HL-60 (cell line): ENCODE results near the gene BTBD9.

Experiments used
- DNase-seq, 2 experiments: peaks; one replicate each; pipeline ENCODE4 v3.0.0-alpha.2; 2010 to 2020; ENCODE audit warnings: low read depth in 1 of 2, low spot score in 1 of 2
- H3K27ac ChIP-seq: fragments of 250-450 bp; sonication (Bioruptor Pico); replicated peaks from 2 replicates; pipeline ENCODE4 v1.5.1; 2020; ENCODE audit warnings: mild to moderate bottlenecking, moderate library complexity
- H3K27me3 ChIP-seq: fragments of 250-450 bp; sonication (Bioruptor Pico); 2 replicates; pipeline ENCODE4 v1.5.1; 2021; ENCODE audit warnings: mild to moderate bottlenecking, moderate library complexity; ENCODE audit not compliant: insufficient read depth, poor library complexity, severe bottlenecking
- H3K4me3 ChIP-seq: replicated peaks from 2 replicates; pipeline ENCODE4 v1.5.1; 2011; ENCODE audit warnings: mild to moderate bottlenecking, control low read depth, low read length; ENCODE audit not compliant: insufficient read depth
- CTCF ChIP-seq: IDR thresholded peaks from one replicate; pipeline ENCODE4 v1.5.1; 2011; ENCODE audit warnings: low read length, control low read depth, inconsistent platforms; ENCODE audit not compliant: insufficient read depth
- GABPA ChIP-seq: IDR thresholded peaks from 2 replicates; pipeline ENCODE4 v1.6.1; 2012; ENCODE audit warnings: low read depth
- POLR2AphosphoS5 ChIP-seq: IDR thresholded peaks from 2 replicates; pipeline ENCODE4 v1.6.1; 2012; ENCODE audit warnings: low read depth
- SPI1 ChIP-seq: IDR thresholded peaks from 2 replicates; pipeline ENCODE4 v1.6.1; 2012; ENCODE audit warnings: low read depth, mild to moderate bottlenecking, borderline replicate concordance
- TF ChIP-seq, protein P1 (sequence below): IDR thresholded peaks from 2 replicates; pipeline ENCODE4 v1.6.1; 2012; ENCODE audit warnings: low read depth; ENCODE audit not compliant: insufficient replicate concordance

BTBD9 gene

DNA sequence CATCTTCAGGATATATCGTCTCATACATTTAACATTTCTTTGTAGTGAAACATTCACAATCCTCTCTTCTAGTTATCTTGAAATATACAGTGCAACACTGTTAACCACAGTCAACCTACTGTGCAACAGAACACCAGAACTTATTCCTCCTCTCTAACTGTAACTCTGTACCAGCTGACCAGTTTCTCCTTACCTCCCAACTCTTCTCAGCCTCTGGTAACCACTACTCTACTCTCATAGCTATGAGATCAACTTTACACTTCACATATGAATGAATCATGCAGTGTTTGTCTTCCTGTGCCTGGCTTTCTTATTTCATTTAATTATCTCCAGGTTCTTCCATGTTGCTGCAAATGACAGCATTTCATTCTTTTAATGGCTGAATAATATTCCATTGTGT is 337.6 kb downstream of the BTBD9 start:
- H3K4me3 ChIP-seq = no peak overlapping the region
- TF ChIP-seq SPI1 (no peak), GABPA (no peak), POLR2AphosphoS5 (no peak), CTCF (no peak)
- TF ChIP-seq, protein P1, sequence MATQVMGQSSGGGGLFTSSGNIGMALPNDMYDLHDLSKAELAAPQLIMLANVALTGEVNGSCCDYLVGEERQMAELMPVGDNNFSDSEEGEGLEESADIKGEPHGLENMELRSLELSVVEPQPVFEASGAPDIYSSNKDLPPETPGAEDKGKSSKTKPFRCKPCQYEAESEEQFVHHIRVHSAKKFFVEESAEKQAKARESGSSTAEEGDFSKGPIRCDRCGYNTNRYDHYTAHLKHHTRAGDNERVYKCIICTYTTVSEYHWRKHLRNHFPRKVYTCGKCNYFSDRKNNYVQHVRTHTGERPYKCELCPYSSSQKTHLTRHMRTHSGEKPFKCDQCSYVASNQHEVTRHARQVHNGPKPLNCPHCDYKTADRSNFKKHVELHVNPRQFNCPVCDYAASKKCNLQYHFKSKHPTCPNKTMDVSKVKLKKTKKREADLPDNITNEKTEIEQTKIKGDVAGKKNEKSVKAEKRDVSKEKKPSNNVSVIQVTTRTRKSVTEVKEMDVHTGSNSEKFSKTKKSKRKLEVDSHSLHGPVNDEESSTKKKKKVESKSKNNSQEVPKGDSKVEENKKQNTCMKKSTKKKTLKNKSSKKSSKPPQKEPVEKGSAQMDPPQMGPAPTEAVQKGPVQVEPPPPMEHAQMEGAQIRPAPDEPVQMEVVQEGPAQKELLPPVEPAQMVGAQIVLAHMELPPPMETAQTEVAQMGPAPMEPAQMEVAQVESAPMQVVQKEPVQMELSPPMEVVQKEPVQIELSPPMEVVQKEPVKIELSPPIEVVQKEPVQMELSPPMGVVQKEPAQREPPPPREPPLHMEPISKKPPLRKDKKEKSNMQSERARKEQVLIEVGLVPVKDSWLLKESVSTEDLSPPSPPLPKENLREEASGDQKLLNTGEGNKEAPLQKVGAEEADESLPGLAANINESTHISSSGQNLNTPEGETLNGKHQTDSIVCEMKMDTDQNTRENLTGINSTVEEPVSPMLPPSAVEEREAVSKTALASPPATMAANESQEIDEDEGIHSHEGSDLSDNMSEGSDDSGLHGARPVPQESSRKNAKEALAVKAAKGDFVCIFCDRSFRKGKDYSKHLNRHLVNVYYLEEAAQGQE = no peak
- H3K27ac ChIP-seq = no peak overlapping the region
- H3K27me3 ChIP-seq = no peaks in the 10 kb centered on the region
- no peak for DNase-seq

- H3K27ac ChIP-seq = no peak overlapping the region
- no peak overlapping the region for H3K4me3 ChIP-seq
- TF ChIP-seq POLR2AphosphoS5 (no peak), CTCF (no peak), SPI1 (no peak), GABPA (no peak)
- TF ChIP-seq, protein P1 = no peak
- DNase-seq = no peak
- no peaks in the 10 kb centered on the region for H3K27me3 ChIP-seq
Observed at GRCh38 chr6:38290133-38290799, 349.5 kb downstream of the BTBD9 start.

DNA sequence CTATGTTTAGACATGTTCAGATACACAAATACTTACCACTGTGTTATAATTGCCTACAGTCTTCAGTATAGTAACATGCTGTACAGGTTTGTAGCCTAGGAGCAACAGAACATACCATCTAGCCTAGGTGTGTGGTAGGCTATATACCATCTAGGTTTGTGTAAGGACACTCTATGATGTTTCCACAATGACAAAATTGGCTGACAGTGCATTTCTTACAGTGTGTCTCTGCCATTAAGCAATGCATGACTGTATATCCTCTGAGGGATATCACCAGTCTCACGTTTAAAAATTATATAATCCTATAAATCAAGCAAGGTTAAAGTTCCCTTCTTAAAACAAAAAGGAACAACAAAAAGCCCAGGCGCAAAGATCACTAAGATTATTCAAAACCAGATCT is 352.2 kb downstream of the BTBD9 start:
- TF ChIP-seq SPI1 = no peak
- no peak for TF ChIP-seq GABPA
- TF ChIP-seq, protein P1 = no peak
- no peak for TF ChIP-seq CTCF
- TF ChIP-seq POLR2AphosphoS5 = no peak
- Histone ChIP-seq H3K4me3 (no peak overlapping the region), H3K27me3 (no peaks in the 10 kb centered on the region), H3K27ac (no peak overlapping the region)
- DNase-seq = no peak
